Stimulated activated CD4-positive, alpha-beta T cell treated with anti-CD3 and anti-CD28 coated beads, Interleukin-1b, Interleukin-23, amount 100 ng/mL, for 1 hour (primary cell): ENCODE results near the gene FAR2.
A peak's percentile ranks its signal among the peaks of the same experiment; 100 is the strongest.
"Not testable (repeated sequence)": the region's sequence is repeated elsewhere in the genome, so short reads cannot be mapped to it uniquely, and the experiment has no call there.

Experiments used
- DNase-seq, 2 donors: peaks; one replicate each; pipeline ENCODE4 v3.0.0-alpha.2; 2020; ENCODE audit warnings: low read depth in 2 of 2

FAR2 gene

GRCh38 chr12:29278673-29279420 lies 129.8 kb downstream of the FAR2 start:
- no peak for DNase-seq

DNA sequence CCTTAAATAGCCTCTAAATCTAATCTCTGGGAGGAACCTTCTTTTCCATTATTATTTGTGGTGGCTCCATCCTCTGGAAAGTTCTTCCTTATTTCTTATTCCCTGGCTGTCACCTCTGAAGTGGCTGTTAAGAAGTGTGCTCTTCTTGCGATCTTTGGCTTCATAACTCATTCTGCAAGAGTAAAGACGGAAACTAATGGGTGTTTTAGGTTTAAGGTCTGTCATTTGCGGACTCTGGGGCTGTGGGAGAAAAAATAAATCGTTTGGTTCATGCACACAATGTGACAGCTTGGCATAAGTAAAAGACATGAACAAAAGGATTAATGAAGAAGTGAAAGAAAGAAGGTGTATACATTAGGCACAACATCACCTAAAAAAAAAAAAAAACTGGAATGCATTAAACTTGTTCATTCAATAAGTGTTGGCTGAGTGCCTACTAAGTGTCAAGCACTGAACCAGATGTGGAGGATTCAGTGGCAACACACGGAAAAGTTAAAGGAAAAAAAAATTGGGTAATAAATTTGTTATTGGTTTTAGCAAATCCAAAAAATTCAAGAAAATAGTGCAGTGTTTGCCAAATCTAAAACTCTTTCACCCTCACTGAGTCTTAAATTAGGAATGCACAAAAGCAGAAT lies 132.4 kb downstream of the FAR2 start:
- DNase-seq, result no peak

DNA sequence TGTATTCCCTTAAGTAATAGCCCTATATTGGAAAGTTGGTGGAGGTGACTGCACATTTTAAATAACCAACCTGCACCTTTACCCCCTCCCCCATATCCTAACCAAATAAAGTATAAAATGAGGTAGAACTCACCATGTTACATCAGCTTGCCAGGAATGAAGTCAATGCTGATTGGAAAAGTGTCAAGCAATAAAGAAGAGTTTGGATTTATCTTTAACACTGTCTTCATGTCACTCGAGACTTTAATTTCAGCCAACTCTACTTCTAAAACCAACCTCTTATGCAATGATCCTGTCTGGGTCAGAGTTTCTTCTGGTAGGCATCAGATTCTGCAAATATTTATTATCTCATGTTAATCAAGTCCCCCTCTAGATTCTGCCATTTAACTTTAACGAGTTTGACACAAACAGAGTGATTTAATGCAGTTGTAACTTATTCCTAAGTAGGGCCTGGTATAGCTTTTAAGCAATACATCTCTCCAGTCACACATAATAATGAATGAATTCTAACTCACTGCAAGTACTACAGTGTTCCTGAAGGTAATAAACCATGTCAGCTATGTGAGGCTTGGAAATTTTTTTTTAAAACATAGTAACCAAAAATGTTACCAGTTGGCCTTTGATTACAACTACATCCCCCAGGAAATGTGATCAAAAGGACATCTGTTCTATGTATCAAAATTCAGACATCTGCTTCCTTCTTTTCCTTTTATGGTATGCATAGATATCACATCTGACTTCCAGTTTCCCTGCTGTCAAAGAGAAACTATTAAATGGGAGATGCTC lies 133.1 kb downstream of the FAR2 start:
- DNase-seq, result no peak

- DNase-seq, result no peak
Measured at GRCh38 chr12:29283969-29284700, 135.1 kb downstream of the FAR2 start.

GRCh38 chr12:29286081-29286790 lies 137.2 kb downstream of the FAR2 start:
- DNase-seq, result no peak

DNA sequence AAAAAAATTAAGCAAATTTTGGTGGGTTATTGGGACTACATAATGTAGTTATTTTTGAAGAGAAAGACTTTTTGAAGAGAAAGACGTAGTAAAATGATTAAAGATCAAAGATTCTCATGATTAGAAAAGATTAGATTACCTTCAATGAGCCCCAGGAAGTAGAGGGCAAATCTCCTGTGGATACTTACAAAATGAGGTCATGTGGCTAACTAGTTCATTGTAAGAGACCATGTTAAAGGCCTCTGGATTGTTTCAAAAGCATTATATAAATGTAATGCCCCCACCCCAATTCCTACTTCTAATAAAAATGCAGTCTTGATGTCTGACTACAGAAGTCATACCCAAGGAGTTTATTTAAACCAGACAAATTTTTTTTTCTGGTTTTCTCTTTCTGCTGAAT lies 138.5 kb downstream of the FAR2 start:
- no peak for DNase-seq

DNA sequence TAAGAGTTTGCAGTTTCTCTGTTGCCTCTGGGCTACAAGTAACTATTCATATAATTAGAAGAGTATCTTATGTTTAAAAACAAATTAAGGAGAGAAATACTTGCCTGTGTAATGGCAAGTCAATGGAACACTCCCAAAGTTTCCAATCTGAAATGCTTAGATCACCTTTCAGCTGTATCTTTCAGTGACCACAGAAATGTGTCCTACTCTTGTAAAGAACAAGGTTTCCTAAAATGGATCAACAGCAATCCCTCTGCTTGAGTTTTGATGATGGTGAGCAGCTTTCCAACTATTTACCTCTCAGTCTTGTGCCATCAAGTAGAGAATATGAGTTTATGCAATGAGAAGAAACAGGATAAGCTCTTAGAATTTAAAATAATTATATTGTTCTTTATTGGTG lies 139.0 kb downstream of the FAR2 start:
- DNase-seq, result no peak

DNA sequence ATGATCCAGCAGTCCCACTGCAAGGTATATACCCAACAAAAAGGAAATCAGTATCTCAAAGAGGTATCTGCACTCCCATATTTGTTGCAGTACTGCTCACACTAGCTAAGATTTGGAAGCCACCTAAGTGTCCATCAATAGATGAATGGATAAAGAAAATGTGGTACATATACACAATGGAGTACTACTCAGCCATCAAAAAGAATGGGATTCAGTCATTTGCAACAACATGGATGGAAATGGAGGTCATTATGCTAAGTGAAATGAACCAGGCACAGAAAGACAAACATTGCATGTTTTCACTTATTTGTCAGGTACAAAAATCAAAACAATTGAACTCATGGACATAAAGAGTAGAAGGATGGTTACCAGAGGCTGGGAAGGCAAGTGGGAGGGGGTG lies 141.4 kb downstream of the FAR2 start:
- DNase-seq, result not testable (repeated sequence)

- no peak for DNase-seq
Measured at GRCh38 chr12:29291226-29291625, 142.1 kb downstream of the FAR2 start.

- DNase-seq, result no peak
Measured at GRCh38 chr12:29299633-29300032, 150.6 kb downstream of the FAR2 start.

DNA sequence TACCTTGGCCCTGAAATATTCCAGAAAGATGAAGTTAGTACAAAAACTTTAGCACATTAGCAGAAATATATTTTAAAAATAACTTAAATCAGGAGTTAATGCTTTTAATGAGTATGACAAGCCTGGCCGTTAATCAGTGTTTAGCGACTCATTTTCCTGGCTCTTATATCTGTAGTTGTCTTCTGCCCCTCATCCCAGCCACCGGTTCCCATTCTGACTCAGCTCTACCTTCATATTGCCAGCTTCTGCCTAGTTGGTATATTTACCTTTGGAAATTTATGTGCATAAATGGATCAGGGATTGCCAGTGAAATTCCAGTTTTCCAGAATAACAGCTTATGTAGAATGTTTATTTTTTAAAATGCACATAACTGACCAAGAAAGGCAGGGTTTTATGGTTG lies 152.0 kb downstream of the FAR2 start:
- no peak for DNase-seq

GRCh38 chr12:29304388-29304787 lies 155.3 kb downstream of the FAR2 start:
- no peak for DNase-seq

GRCh38 chr12:29306266-29306665 lies 157.2 kb downstream of the FAR2 start:
- no peak for DNase-seq

DNA sequence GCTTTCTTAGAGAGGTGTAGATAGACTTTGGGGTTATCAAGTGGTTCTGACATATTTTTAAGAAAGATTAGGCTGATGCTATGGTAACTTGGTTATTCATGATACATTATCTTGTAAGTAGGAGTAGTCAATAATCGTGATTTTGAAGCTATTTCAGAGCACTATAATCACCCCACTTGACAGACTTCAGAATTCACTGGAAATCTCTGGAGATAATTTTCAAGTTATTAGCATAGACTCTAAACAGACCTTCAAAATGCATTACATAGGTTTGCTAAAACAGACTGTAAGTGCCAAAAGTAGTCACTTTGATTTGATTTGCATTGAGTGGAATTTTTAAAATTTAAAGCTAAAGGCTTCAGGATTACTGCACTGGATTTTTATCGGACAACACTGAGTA lies 157.6 kb downstream of the FAR2 start:
- DNase-seq, result no peak

DNA sequence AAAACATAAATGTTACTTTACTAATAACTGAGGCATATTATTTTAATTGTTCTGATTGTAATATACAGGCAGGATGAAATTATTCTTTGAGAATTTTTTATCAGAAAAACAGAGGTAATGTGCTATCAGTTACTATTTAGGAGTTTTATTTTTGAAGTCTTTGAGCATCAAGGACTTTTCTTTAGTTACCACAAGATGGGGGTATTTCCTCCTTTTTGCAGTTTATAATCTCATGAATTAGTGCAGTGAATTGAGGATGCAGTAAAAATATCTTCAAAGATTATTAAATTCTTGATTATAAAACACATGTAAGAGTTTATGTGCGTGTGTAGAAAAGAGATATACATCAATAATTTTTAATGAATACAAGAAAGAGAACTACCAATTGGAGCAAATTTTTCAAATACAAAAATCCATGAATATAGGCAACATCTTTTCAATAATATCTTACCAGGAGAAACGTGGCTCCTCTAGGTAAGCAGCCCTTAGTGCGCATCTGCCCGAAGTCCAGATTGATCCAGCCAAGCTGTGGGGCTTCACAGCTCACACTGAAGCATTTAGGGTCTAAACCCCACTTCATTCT lies 160.3 kb downstream of the FAR2 start:
- no peak for DNase-seq

- DNase-seq, result no peak
Measured at GRCh38 chr12:29310899-29311298, 161.8 kb downstream of the FAR2 start.

DNA sequence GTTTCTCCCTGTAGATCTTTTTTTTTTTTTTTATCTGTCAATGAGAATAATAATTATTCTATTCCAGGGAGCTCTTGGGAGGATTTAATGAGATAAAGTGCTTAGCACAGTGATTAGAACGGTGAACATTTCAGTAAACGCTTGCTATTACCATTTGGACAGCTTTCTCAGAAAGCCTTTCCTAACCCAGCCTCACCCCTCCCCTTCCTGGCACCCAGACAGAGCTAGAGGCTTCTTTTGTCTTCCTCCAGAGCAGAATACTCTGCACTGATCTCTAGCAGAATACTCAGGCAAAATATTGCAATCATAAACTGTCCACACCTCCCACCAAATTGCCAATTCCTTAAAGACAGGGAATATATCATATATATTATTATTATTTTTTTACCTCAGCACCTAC lies 165.3 kb downstream of the FAR2 start:
- DNase-seq, result no peak

- no peak for DNase-seq
Measured at GRCh38 chr12:29316752-29317151, 167.7 kb downstream of the FAR2 start.

DNA sequence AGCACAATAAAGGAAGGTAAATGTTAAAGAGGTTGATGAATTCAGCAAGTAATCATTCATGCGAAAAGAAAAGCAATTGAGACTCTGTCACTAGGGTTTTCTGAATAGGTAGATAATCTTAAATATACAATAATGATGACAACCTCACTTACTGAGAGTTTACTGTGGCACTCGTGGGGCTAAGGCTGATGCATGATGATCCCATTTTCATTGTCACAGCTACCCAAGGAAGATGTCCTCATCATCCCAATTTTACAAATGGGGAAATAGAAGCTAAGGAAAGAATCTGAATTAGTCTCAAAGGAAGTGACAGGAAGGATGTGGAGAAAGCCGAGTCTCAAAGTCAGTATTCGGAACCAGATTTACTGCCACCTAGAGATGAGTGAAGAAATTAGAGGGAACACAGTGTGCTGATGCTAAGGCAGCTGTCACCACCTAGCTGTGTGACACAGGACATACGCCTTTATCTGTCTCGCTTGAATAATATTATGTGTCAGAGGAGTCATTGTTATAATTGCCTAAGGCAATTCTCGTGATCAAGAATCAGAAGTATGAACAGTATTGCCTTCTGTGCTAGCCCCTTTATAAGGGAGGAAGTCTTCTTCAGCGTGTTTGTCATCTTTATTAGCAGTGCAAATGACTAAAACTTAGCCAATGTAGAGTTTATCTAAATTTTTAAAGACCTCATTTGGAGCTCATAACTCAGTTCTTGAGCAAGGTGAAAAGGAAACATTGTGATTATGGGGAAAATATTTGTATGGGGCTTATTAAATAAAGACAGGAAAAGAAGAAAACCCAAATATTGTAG lies 168.7 kb downstream of the FAR2 start:
- DNase-seq, result peak in 1 of 2 donors; percentile 1
